ENCODE measurements around the gene CCDC190.

- TF ChIP-seq EZH2phosphoT487 (conservative IDR thresholded peaks at IDR 0.05; ENCODE audit: low read length): no peak
- TF ChIP-seq CTCF (IDR thresholded peaks at IDR 0.05; ENCODE audit: insufficient read depth, low read length, poor library complexity, severe bottlenecking): no peak
Measured at GRCh38 chr1:162886705-162887104, 25.7 kb upstream of the CCDC190 start.

Measured in SU-DHL-6 (cell line).